Adrenal gland (tissue), 12 donors: ENCODE results near the gene KLK11. TPM values are rescaled to one million over a fixed set of nuclear protein-coding genes. Genes with fewer than 3 reads are reported as not detected.

Experiments
- DNase-seq, 7 donors: peaks; one replicate each; pipeline ENCODE4 v3.0.0-alpha.2; 2019 to 2020
- H3K27ac ChIP-seq, 5 donors: fragments of 200-600 bp; sonication (generic) in 4 of 5; 1 replicate in 3 of 5; 2 replicates in 2 of 5; pipeline versions ENCODE4 v1.5.1 to v1.8.0; 2016 to 2020; ENCODE audit warnings: mild to moderate bottlenecking in 1 of 5
- H3K27me3 ChIP-seq: fragments of 200-600 bp; 2 replicates; pipeline ENCODE4 v1.8.0; 2021
- H3K36me3 ChIP-seq, 2 donors: fragments of 200-600 bp; replicated peaks in 1 of 2; 1 replicate in 1 of 2; 2 replicates in 1 of 2; pipeline versions ENCODE4 v1.5.1 to v1.8.0; 2018 to 2022
- H3K4me1 ChIP-seq, 2 donors: fragments of 200-600 bp; replicated peaks in 1 of 2; 1 replicate in 1 of 2; 2 replicates in 1 of 2; pipeline versions ENCODE4 v1.5.1 to v1.8.0; 2018 to 2021
- H3K4me3 ChIP-seq, 4 donors: fragments of 200-600 bp; sonication (generic) in 3 of 4; one replicate each; pipeline ENCODE4 v1.5.1; 2016 to 2018
- H3K9me3 ChIP-seq, 3 donors: fragments of 200-600 bp; sonication (generic) in 1 of 3; replicated peaks in 1 of 3; 1 replicate in 2 of 3; 2 replicates in 1 of 3; pipeline versions ENCODE4 v1.5.1 to v1.8.0; 2016 to 2021
- POLR2A ChIP-seq, 2 donors: fragments of 450-650 bp; IDR thresholded peaks; one replicate each; pipeline ENCODE4 v1.6.1; 2017; ENCODE audit warnings: antibody characterized with exemption in 2 of 2, mild to moderate bottlenecking in 2 of 2, moderate library complexity in 1 of 2
- WGBS, 4 donors: extraction: QIAGEN DNeasy Blood & Tissue Kit in 2 of 4; methylation state at CpG; one replicate each; pipeline versions ENCODE4 v1.1.5 to v1.1.7; 2013 to 2017; 5-methylcytosine and 5-hydroxymethylcytosine counted together
- intact Hi-C, 2 donors: fragments of 100-400 bp; cut with DNase I; formaldehyde crosslinking; loops; one replicate each; pipeline versions ENCODE4 v1.14.1 to v1.15.0; 2022 to 2023
- polyA plus RNA-seq, 3 donors: library from polyadenylated mRNA; stranded (reverse); fragments of 200-250 nt in 2 of 3; fragments of 350-450 nt in 1 of 3; fragmentation: Illumina TruSeq in 1 of 3; extraction: RNeasy Lipid Tissue Mini Kit (QIAGEN cat#74804) in 1 of 3; gene quantifications; one replicate each; pipeline ENCODE4 v1.2.3, GENCODE V29; 2013 to 2014
- total RNA-seq, 9 donors: library from RNA; depleted of rRNA in 4 of 9; stranded (reverse); fragments of >200 nt in 4 of 9; fragments of 120-200 nt in 1 of 9; fragmentation: NEBNext Ultra II Directional in 1 of 9; extraction: Animal tissue kit (Norgen Biotek cat#: 25700) in 1 of 9; gene quantifications; one replicate each; pipeline versions ENCODE4 v1.1.0 to v1.2.4, GENCODE V29; 2013 to 2023
- TF ChIP-seq, protein P1 (sequence below), 6 experiments: fragments of 450-650 bp in 4 of 6; fragments of 200-600 bp in 2 of 6; sonication (generic) in 1 of 6; IDR thresholded peaks; 1 replicate in 5 of 6; 2 replicates in 1 of 6; pipeline versions ENCODE4 v1.5.1 to v1.8.0; 2016 to 2021; ENCODE audit warnings: antibody characterized with exemption in 6 of 6, mild to moderate bottlenecking in 2 of 6, moderate library complexity in 1 of 6
- donor health status: healthy with polysubstance abuse.
- donor health status: Bipolar disorder and iron deficiency.
- donor health status: DM: yes; HTN: yes; CAD: no.
- donor health status: DM: no; HTN: no; CAD: no.
- donor health status: DM: no; HTN: no; CAD: no.
- donor health status: DM: yes; HTN: yes; CAD: no.

Gene KLK11
- total and polyA plus RNA-seq, 12 donors: 0.07 to 0.32 TPM; not detected in 10

DNA sequence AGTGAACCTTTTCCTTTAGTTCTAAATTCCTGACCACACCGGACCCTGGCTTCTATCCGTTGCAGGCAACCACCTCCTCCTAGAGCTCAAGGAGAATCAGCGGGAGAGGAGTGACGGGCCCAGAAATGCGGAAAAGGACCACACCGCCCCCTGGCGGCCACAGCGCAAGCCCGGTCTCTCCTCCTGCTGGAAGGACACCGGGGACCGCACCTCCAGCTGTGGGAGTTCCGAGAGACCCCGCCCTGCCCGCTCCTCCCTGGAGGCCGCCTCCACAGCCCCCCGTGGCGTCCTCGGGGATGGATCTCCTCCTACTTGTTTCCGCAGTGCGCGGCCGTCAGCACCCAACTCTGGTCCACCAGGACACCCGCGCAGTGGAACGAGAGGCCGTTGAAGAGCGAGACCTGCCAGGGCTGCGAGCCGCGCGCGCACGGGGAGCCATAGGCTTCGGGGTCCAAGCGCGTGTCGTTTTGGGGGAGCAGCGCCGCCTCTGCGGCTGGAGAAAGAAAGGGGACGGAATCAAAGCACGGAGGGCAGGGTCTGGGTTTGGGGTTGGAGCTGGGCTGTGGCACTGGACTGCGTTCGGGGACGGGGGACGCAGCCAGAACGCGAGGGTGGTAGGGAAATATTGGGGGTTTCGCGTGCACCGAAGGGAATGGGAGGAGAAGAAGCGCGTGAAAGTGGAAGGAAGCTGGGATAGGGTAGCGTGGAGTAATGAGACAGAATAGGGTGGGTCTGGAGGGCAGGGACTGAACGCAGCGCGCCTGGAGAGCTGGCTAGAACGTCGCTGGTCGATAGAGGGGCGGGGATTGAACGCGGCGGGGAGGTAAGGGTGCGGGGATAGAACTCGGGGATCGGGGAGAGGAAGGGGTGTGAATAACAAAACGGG, 9.4 kb downstream of the KLK11 start:
- Histone ChIP-seq H3K9me3 (no peaks in the 10 kb centered on the region), H3K4me3 (peak overlapping the region in 1 of 4 donors; percentile 4), H3K36me3 (no peaks in the 10 kb centered on the region), H3K27ac (no peak overlapping the region), H3K4me1 (peaks cover 0 to 8% of the 10 kb centered on the region in 2 donors), H3K27me3 (peaks cover 42% of the 10 kb centered on the region)
- DNase-seq: peak in 5 of 7 donors; percentile 32 to 75 (median 47)
- intact Hi-C loops: loop anchor here in 1 of 2 donors (10.0 kb wide), 1 partner anchor 78 kb away; no protein-coding TSS in a partner anchor
- WGBS, 4 donors: 1 to 3% (median 2%) methylated on average over 38 to 68 of the region's 68 CpGs
- TF ChIP-seq, protein P1, sequence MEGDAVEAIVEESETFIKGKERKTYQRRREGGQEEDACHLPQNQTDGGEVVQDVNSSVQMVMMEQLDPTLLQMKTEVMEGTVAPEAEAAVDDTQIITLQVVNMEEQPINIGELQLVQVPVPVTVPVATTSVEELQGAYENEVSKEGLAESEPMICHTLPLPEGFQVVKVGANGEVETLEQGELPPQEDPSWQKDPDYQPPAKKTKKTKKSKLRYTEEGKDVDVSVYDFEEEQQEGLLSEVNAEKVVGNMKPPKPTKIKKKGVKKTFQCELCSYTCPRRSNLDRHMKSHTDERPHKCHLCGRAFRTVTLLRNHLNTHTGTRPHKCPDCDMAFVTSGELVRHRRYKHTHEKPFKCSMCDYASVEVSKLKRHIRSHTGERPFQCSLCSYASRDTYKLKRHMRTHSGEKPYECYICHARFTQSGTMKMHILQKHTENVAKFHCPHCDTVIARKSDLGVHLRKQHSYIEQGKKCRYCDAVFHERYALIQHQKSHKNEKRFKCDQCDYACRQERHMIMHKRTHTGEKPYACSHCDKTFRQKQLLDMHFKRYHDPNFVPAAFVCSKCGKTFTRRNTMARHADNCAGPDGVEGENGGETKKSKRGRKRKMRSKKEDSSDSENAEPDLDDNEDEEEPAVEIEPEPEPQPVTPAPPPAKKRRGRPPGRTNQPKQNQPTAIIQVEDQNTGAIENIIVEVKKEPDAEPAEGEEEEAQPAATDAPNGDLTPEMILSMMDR (IDR thresholded peaks at IDR 0.05): peak in 4 of 6 experiments; percentile 28 to 70 (median 52)
- TF ChIP-seq POLR2A (IDR thresholded peaks at IDR 0.05): no peak

DNA sequence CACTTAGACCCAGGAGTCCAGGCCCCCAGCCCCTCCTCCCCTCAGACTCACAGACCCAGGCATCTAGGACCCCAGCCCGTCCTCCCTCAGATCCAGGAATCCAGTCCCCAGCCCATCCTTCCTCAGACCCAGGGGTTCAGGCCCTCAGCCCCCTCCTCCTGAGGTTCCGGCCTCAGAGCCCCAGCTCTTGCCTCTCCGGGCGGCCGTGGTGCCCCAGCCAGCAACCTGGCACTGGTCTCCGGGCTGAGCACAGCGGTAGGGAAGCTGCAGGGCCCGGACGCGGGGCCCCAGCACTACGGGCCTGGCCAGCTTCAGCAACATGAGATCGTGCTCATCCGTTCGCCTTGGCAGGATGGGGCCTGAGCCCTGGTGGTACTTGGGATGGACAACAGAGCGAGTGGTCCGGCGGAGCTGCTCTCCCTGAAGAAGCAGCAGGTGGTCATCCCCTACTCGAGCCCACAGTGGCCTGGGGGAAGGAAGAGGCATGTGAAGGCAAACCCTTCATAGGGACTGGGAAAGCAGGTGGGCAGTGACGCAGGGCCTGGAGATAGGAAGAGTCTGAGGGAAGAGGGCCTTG, 10.6 kb downstream of the KLK11 start:
- no peaks in the 10 kb centered on the region for H3K9me3 ChIP-seq
- WGBS, 4 donors: 78 to 92% (median 85%) methylated on average over 9 to 19 of the region's 19 CpGs
- no peak for TF ChIP-seq POLR2A (IDR thresholded peaks at IDR 0.05)
- TF ChIP-seq, protein P1 (IDR thresholded peaks at IDR 0.05): no peak
- peaks cover 0 to 8% of the 10 kb centered on the region in 2 donors for H3K4me1 ChIP-seq
- peaks cover 42% of the 10 kb centered on the region for H3K27me3 ChIP-seq
- H3K4me3 ChIP-seq: no peak overlapping the region
- intact Hi-C loops: loop anchor here in 1 of 2 donors (10.0 kb wide), 1 partner anchor 79 kb away; no protein-coding TSS in a partner anchor
- no peaks in the 10 kb centered on the region for H3K36me3 ChIP-seq
- H3K27ac ChIP-seq: no peak overlapping the region
- no peak for DNase-seq

DNA sequence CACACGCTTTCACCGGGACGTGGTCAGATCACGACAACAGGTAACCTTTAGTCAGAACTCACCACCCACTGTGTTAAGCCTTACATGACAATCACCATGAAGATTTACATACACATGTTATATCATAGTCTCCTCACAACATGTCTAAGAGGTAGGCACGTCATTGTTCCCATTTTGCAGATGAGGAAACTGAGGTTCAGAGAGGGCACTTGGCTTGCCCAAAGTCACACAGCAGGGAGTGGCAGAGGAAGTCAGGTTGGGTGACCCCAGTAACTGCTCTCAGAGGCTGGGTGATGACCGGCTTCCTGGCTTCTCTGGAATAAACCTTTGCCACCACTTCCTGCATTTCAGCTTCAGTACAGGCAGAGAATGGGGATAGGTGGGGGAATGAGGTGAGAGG, 12.2 kb downstream of the KLK11 start:
- intact Hi-C loops: loop anchor here in 1 of 2 donors (10.0 kb wide), 1 partner anchor 81 kb away; no protein-coding TSS in a partner anchor
- Histone ChIP-seq H3K27me3 (peaks cover 38% of the 10 kb centered on the region), H3K4me1 (peaks cover 0 to 8% of the 10 kb centered on the region in 2 donors), H3K4me3 (no peak overlapping the region), H3K9me3 (no peaks in the 10 kb centered on the region), H3K36me3 (no peaks in the 10 kb centered on the region), H3K27ac (no peak overlapping the region)
- WGBS, 4 donors: 79 to 85% (median 81%) methylated on average over 5 to 6 of the region's 6 CpGs
- DNase-seq: no peak
- TF ChIP-seq, protein P1 (IDR thresholded peaks at IDR 0.05): no peak
- no peak for TF ChIP-seq POLR2A (IDR thresholded peaks at IDR 0.05)

DNA sequence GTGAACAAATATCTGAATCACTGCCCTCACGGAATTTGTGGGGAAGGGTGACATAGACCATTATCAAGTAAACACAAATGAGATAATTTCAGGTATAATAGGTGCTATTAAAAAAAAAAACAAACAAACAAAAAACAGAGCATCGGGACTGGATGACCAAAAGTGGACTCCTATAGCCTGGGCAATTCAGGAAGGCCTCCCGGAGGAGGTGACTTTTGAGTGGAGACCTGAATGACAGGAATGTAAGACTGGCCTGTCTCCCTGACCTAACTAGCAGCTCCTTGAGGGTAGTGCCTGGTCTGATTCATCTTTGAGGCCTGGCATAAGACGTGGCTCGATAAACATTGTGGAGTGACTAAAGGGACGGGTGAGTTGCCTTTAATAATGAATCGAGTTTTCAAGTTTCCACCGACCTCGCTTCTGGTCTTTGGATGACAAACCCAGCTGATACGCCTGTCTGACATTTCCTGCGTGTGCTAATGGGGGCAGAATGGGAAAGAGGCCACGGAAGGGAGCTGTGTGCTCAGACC, 13.7 kb downstream of the KLK11 start:
- TF ChIP-seq POLR2A (IDR thresholded peaks at IDR 0.05): no peak
- TF ChIP-seq, protein P1 (IDR thresholded peaks at IDR 0.05): no peak
- WGBS, 4 donors: 59 to 64% (median 63%) methylated on average over 11 to 12 of the region's 12 CpGs
- H3K36me3 ChIP-seq: no peaks in the 10 kb centered on the region
- no peak for DNase-seq
- no peak overlapping the region for H3K27ac ChIP-seq
- H3K9me3 ChIP-seq: no peaks in the 10 kb centered on the region
- peaks cover 30% of the 10 kb centered on the region for H3K27me3 ChIP-seq
- H3K4me1 ChIP-seq: no peaks in the 10 kb centered on the region
- no peak overlapping the region for H3K4me3 ChIP-seq
- intact Hi-C loops: loop anchor here in 1 of 2 donors (10.0 kb wide), 1 partner anchor 82 kb away; no protein-coding TSS in a partner anchor
